ENCODE data around the gene RASSF6.
"Not testable (repeated sequence)": the region's sequence is repeated elsewhere in the genome, so short reads cannot be mapped to it uniquely, and the experiment has no call there.

The RASSF6 gene

GRCh38 chr4:73613130-73613529, 7.1 kb downstream of the RASSF6 start:
- DNase-seq, result no peak

- DNase-seq, result no peak
Observed at GRCh38 chr4:73612032-73612431, 8.2 kb downstream of the RASSF6 start.

DNA sequence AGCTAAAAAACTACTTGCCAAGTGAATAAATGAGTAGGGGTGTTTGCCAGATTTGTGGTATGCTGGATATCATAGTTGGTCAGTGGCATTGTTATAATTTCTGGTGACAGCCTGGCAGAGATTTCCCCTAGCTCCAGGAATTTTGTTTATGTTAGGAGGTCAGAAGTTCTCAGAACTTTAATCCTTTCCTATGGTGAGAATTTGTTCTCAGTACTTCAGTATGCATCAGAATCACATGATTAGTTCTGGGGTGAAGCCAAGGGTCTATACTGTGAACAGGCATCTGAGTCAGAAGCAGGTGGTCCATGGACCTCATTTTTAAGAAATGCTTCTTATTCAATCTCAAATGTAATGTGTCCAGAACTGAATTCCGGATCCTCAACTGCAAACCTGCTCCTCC, 10.5 kb downstream of the RASSF6 start:
- no peak for DNase-seq

DNA sequence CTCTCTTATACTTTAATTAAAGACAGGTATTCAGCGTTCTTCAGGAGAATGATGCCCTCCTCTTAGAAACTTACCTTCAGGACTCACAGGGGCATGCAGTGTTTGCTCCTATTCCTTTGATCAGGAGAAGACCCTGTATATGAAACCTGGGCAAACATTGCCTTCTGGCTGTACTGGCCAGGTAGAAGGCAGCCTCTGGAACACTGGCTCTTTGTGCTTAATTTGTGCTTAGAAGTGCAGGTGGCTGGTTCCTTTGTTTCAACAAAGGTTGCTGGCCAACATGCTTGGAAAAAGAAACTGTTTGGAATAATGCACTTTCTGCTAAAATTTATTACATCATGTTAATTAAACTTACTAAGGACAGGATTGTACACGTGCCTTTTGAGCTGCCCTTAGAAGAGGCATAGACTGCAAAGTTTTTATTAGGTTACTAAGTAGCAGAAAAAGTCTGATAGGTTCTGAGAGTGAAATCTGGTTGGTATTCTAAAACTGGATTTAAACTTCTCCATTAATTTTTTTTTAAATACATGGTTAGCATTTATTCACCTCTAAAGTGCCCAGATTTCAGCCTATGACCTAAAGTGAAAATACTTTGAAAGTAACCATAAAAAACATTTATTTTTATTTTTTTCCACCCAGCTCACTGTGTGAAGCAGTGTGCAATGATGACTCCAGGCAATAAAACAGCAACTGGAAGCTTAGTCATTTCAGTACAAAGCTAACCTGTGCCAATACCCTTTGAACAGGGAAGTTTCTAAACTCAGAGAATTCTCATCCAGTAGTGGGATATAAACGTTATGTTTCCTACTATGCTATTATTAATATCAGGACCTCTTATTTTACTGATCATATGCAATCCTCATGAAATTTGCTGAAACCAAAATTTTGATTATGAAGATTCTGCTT, 11.3 kb downstream of the RASSF6 start:
- DNase-seq, result no peak

- DNase-seq, result no peak
Observed at GRCh38 chr4:73607375-73608033, 12.7 kb downstream of the RASSF6 start.

DNA sequence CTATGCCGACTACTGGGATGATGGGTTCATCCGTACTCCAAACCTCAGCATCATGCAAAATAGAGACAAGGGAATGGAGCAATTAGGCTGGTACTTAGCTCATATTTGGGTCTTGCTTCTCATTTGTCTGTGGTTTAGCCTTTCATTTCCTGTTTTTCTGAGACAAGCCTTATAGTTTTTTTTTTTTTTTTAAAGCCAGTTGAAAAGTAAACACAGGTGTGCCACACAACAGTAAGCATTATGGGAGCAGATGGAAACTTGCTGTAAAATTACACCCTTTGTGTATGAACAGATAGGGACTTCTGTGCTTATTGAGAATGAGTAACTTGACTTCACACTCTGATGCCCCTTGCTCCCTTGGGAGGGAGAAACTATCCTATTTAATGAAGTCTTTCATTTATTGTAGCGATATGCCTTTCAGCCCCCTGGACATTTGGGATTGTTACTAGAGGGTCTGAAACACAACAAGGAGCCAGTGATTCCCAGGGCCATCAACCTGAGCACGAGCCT, 13.7 kb downstream of the RASSF6 start:
- DNase-seq, result no peak

DNA sequence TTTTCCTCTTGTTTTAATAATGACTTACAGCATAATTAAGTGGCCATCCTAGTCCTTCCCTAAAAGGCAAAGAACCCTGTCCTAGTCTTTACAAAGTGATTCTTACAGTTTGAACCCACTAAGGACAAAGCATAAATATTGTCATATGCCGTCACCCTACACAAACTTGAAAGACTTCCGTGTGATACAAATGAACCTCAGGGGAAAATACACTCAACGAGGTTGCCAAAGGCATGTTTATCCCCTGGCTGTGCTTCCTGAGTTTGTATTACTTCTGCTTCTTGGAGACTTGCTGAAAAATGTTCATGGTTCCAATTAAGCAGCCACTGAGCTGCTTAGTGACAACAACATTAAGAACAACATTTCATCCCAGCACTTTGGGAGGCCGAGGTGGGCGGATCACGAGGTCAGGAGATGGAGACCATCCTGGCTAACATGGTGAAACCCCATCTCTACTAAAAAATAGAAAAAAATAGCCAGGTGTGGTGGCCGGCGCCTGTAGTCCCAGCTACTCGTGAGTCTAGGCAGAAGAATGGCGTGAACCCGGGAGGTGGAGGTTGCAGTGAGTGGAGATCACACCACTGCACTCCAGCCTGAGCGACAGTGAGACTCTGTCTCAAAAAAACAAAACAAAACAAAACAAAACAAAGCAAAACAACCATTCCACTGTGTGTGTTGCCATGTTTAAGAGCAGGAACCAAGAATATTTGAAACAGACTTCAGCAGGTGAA, 16.2 kb downstream of the RASSF6 start:
- no peak for DNase-seq

DNA sequence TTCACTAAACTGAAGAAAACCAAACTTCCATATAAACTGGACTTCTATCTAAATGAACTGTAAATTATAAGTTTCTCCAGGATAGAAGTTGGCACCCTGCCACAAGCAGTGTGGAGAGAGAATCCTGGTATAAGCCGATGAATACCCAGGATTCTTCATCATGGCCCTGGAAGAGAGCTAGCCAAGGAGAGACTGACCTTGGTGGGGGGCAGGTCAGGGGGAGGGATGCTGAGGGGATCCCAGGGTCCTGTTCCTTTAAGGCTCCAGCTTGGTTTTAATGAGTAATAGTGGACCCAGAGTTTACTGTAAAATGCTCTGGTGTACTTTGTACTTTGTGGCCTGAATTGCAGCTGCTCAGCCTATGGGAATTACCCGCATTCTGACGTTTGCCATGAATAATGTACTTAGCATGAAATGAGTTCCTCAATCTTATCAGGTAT, 16.9 kb downstream of the RASSF6 start:
- no peak for DNase-seq

DNA sequence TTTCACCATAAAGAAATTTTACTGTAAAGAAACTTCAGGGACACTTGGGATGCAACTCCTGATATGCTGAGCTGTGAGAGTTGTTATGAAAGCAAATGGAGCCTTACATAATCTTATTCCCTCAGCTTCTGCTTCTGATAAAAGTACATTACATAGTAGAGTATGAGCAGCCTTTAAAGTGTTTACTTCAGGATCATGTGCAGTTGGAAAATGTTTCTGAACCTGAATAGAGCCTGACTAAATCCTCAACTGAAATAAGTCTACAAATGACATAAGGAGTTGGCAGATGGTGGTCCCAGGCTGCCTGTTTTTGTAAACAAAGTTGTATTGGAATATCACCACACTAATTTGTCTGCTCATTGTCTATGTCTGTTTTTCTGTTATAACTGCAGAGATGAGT, 19.3 kb downstream of the RASSF6 start:
- DNase-seq, result no peak

DNA sequence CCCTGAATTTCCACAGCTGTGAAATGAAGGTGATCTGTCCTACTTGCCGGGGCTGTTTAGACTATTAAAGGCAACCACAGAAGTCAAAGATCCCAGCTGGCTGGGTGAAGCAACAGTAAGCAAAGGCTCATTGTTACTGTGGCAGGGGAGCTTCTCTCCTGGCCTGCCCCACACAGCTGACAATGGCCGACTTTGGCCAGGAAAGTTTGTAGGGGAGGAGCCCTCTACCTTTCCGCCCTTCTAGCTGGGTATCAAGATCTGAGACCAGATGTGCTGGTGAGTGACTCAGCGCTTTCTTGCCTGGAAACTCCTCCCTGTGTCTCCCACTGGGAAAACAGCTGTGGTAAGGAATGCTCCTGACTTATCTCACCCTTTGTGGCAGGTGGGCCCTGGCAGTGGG, 21.1 kb downstream of the RASSF6 start:
- no peak for DNase-seq

DNA sequence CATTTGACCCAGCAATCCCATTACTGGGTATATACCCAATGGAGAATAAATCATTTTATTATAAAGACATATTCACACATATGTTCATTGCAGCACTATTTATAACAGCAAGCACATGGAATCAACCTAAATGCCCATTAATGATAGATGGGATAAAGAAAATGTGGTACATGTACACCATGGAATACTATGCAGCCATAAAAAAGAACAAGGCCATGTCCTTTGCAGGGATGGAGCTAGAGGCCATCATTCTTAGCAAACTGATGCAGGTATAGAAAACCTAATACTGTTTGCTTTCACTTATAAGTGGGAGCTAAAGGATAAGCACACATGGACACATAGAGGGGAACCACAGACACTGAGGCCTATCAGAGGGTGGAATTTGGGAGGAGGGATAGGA, 22.6 kb downstream of the RASSF6 start:
- DNase-seq, result no peak

DNA sequence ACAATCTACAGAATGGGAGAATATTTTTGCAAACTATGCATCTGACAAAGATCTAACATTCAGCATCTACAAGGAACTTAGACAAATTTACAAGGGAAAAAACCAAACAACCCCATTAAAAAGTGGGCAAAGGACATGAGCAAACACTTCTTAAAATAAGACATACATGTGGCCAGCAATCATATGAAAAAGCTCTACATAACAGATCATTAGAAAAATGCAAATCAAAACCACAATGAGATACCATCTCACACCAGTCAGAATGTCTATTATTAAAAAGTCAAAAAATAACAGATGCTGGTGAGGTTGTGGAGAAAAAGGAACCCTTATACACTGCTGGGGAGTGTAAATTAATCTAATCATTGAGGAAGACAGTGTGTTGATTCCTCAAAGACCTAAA, 23.1 kb downstream of the RASSF6 start:
- not testable (repeated sequence) for DNase-seq

DNA sequence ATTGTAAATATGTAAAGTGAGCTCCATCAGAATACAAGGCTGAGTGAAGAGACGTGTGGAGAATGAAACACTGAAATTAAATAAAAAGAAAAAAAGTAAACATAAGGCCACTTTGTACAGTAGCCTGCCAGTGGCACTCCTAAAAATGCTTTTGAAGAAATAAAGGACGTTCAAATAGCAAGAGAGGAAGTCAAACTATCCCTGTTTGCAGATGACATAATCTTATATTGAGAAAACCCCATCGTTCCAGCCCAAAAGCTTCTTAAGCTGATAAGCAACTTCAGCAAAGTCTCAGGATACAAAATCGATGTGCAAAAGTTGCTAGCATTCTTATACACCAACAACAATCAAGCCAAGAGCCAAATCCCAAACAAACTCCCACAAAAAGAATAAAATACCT, 24.2 kb downstream of the RASSF6 start:
- DNase-seq, result no peak

DNA sequence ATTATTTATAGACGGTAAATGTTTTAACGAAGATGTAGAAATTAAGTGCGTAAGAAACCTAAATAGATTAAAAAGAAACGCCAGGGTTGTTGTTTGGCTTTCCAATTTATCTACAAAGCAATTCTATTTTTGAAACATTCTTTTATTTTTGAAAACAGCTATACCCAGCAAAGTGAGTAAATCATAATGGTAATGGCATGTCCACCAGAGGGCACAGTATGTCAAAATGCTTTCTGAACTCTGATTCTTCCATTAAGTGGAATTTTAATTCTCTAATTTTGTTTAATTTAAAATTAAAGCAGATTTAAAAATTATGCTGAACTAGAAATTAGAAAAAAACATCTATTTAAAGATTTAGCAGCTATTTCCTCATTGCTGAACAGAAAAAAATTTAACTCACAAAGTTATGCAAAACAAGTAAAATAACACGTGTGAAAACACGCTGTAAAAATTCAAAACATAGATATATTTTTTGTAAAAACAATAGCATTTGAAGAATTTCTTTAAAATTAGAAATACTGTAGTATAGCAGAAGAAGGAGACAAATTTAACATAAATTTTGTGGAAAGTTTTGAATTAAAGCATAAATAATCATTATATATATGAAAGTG, 26.5 kb downstream of the RASSF6 start:
- no peak for DNase-seq

DNA sequence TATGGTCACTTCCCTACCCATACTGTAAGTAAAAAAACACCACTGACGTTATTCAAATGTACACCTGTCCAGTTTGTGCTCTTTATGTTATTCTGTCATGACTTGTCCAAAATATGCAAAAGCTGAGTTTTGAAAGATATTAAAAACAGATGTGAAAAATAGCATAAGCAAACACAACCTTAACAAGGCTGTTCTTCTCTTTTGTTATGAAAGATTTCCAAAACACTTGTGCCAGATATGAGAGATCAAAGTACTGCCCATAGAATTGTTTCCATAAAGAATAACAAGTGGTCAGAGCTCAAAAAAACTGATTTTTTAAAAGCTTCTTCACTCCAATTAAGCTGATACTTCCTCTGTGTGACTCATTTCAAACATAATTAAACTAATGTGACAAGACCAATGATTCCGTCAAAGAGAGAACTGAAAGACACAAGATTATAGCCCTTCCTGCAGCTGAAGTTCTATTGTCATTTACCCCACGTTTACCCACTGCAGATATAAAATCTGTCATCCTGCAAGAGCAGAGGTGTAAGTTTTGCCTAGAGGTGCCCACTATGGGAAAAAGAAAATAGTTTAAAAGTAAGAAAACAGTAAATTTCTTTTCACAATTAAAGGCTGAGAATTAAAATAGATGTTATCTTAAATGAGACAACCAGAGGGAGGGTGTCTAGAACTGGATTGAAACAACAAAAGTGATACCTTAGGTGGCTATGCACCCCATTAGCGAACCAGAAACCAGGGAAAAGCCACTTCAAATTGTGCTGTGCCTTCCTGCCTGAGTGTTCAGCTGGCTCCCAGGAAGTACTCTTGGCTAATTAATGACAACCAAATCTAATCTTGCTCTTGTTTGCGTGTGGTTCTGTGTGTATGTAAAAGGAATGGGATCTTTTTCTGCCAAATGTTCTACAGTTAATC, 30.1 kb downstream of the RASSF6 start:
- no peak for DNase-seq

- no peak for DNase-seq
Observed at GRCh38 chr4:73589261-73589847, 30.9 kb downstream of the RASSF6 start.

DNA sequence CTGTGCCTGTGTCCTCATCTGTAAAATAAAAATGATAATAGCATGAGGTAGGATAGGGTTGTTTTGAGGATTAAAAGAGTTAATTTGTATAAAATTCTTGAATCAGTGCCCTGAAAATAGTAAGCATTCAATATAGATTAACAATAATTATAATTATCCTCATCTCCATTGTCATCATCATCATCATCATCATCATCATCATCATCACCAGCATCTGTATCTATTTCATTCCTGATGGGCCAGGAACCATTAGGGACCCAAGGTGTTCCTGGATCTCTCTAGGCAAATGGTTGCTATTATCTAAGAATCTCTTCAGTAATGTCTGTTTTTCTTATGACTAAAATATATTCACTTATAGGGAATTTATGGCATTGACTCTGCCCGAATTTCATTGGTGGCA, 31.6 kb downstream of the RASSF6 start:
- DNase-seq, result no peak

DNA sequence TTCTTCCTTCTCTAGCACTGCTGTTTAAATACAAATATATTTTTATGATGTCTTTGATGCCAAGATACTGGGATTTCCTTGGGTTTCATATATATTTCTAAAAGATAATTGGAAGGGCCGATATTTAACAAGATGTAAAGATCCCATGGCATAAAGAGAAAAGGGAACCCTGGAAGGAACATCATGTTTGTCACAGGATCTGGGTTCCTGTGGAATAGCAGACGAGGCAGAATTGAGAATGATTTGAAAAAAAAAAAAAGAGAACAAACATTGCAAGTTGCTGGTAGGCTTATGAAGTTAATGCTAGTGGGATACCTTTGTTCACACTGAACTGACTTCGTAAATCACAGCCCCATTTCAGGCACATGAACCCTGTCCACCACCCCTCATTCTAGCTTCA, 33.6 kb downstream of the RASSF6 start:
- no peak for DNase-seq

- no peak for DNase-seq
Observed at GRCh38 chr4:73586040-73586439, 34.2 kb downstream of the RASSF6 start.

DNA sequence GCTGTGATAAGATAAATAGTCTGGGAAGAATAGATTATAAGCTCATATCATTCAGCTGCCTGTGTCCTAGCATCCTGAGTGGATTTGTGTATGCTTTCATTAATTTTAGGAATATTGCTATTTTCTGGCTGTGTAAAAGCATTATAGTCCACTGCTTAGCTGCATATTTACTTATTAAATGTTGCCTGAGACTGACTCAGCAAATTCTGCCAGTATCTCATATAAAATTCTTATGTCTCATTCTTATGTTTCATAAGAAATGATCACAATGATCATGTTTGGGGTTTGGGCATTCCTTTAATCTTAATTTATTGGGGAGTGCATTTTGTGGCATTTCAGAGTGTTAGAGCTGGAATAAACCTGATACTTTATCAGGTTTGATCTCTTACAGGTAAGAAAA, 34.9 kb downstream of the RASSF6 start:
- no peak for DNase-seq

Measured in amygdala (tissue), 56 donors.